GM18498 (cell line): Measurements from ENCODE around the gene GRIA2.
A peak's percentile ranks its signal among the peaks of the same experiment; 100 is the strongest.
"Not testable (repeated sequence)": the region's sequence is repeated elsewhere in the genome, so short reads cannot be mapped to it uniquely, and the experiment has no call there.

Source experiments
- ATAC-seq: cut with Tn5 transposase; IDR thresholded peaks from one replicate; pipeline ENCODE4 v1.9.1; 2021; ENCODE audit warnings: mild to moderate bottlenecking, moderate library complexity; ENCODE audit not compliant: unreplicated experiment

Gene GRIA2

GRCh38 chr4:157220371-157220881 is at the start of gene GRIA2:
TSS of gene GRIA2 (plus strand) at chr4:157220728. CDS start at chr4:157221043, 315 bp downstream.
- ATAC-seq, result no peak

- ATAC-seq, result no peak
Observed at GRCh38 chr4:157172011-157172410, 48.5 kb upstream of the GRIA2 start.

- not testable (repeated sequence) for ATAC-seq
Observed at GRCh38 chr4:157180268-157180667, 40.3 kb upstream of the GRIA2 start.

DNA sequence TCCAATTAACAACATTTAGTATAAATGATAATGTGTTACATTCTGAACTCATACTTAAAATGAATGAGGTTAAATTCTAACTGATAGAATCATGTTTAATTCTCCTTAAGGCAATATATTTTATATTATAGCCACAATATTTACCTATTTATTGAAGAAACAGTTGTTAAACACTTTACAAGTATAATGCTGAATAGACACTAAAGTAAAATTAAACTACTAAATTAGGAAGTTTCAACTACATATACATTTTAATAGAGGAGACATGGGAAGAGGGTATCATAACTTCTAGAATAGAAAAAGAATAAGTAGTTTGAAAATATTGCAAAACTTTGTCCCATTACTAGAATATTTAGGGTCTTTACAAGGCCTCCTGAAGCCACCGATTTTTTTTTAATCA is 36.2 kb upstream of the GRIA2 start:
- no peak for ATAC-seq

DNA sequence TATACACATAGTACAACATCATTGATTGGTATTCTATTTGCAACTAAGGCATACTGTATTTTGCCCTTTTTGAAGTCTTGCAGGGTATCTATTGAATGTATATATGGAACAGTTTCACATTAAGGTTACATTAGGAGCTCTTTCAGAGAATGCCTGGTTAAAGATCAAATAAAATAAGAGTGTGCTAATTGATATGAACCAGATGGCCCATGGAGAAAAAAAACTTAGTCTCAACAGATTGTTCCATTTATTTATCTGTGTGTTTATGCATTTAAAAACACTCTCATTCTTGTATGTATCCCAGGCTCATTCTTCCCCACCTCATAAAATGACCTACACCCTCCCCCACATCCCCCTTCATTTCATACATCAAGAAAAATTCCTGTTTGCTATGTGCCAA is 35.2 kb upstream of the GRIA2 start:
- no peak for ATAC-seq

GRCh38 chr4:157195374-157195773 is 25.2 kb upstream of the GRIA2 start:
- ATAC-seq, result no peak

GRCh38 chr4:157196046-157196445 is 24.5 kb upstream of the GRIA2 start:
- no peak for ATAC-seq

DNA sequence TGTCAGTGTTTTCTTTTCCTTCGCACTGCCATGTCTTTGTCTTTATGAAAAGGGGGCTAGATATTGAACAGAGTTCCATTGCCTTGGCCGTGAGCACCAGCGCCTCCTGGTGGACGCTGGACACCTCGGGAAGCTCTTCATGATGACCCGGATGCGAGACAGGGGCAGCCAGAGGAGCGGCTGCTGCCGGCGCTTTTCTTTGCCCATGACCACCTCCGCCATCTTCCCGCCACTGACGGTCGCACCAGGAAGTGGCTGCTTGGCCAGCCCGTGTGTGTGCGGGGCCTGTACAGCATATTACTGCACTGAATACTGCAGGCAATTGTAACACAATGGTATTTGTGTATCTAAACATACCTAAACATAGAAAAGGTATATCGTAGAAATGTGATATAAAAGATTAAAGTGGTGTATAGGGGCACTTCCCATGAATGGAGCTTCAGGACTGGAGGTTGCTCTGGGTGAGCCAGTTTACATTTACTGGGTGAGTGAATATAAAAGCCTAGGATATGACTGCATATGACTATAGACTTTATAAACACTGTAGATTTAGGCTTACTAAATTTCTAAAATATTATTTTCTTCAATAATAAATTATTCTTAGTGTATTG is 15.8 kb upstream of the GRIA2 start:
- peak; percentile 70 for ATAC-seq

GRCh38 chr4:157217708-157218107 is 2.8 kb upstream of the GRIA2 start:
- peak; percentile 44 for ATAC-seq

GRCh38 chr4:157219711-157220370 is 687 bp upstream of the GRIA2 start:
- no peak for ATAC-seq

DNA sequence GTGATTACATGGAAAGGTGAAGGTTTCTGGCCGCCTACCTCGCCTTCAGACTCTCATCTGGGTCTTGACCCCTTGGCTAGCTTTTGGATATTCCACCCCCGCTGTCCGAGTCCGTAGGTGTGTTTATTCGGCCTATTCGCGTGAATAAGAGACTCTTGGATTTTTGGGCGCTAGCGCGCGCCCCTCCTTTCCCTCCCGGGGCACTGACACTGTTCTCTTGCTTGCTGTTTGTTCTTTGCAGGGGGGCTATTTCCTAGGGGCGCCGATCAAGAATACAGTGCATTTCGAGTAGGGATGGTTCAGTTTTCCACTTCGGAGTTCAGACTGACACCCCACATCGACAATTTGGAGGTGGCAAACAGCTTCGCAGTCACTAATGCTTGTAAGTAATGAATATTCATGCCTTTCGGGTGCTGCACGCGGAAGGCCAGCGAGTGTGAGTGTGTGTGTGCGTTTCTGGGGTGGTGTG is 932 bp downstream of the GRIA2 start:
- ATAC-seq, result no peak

- no peak for ATAC-seq
Observed at GRCh38 chr4:157221895-157222770, 1.6 kb downstream of the GRIA2 start.

DNA sequence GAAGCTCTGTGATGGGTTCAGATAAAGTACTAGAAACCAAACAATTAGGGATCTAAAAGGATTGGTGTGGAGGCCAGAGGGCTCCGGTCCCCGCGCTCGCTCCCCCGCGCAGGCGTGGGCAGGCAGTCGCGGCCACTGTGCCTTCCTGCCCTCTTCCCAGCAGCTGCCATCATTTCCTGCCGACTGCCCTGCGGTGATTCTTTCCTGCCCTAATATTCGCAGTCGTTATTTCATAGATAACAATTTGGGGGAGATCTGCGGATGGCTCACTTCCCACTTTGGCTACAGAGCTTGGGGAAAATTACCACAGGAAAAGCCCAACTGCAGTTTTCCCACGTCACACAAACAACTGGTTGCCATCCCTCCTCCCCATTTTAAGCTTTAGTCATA is 2.2 kb downstream of the GRIA2 start:
- no peak for ATAC-seq

GRCh38 chr4:157223456-157223855 is 2.9 kb downstream of the GRIA2 start:
- no peak for ATAC-seq

- no peak for ATAC-seq
Observed at GRCh38 chr4:157225096-157225495, 4.6 kb downstream of the GRIA2 start.

- ATAC-seq, result no peak
Observed at GRCh38 chr4:157226035-157226434, 5.5 kb downstream of the GRIA2 start.

GRCh38 chr4:157226601-157227000 is 6.1 kb downstream of the GRIA2 start:
- no peak for ATAC-seq

GRCh38 chr4:157231525-157231924 is 11.0 kb downstream of the GRIA2 start:
- ATAC-seq, result no peak

GRCh38 chr4:157242871-157243270 is 22.3 kb downstream of the GRIA2 start:
- ATAC-seq, result no peak

DNA sequence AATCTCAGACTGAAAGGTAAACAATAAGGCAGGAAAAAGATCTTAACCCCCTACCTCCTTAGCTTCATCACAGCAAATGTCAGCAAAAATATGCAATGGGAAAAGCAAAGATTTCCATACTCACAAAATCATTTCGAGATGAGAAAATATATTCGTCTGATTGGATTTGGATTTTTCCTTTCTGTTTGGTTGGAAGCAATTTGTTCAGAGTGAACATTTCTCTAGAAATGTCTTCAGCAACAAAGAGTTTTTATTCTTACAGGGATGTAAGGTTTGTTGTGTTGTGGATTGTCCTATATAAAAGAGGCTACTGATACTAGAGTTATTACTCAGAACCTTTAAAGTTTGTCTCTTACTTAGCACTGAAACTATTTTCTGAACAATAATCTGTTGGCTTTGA is 23.8 kb downstream of the GRIA2 start:
- no peak for ATAC-seq

GRCh38 chr4:157245351-157245750 is 24.8 kb downstream of the GRIA2 start:
- no peak for ATAC-seq
